Measurements from ENCODE around the gene PREX1.

DNA sequence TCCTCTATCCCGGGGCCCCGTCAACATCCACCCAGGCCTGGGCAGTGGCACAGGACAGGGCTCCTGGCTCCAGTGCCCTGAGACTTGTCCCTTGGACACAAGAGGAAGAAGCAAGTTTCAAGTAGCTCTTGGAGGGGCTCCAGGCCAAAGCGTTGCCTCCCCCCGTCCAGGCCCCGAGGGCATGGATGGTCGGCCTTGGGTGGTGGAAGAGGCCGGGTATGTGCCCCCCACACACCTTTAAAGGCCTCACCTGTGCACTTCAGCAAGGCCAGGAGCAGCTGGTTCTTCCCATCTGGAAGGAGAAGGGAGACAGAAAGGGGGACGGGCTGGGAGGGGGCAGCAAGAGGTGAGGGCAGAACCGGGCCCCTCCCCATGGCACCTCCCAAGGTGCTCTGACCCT is 190.3 kb downstream of the PREX1 start:
- TF ChIP-seq POLR2AphosphoS5 (IDR thresholded peaks at IDR 0.05; ENCODE audit: insufficient read depth in 1 of 2, low read depth in 1 of 2) (no peak), POLR2A (IDR thresholded peaks at IDR 0.05) (no peak)
- TF ChIP-seq, protein P1, sequence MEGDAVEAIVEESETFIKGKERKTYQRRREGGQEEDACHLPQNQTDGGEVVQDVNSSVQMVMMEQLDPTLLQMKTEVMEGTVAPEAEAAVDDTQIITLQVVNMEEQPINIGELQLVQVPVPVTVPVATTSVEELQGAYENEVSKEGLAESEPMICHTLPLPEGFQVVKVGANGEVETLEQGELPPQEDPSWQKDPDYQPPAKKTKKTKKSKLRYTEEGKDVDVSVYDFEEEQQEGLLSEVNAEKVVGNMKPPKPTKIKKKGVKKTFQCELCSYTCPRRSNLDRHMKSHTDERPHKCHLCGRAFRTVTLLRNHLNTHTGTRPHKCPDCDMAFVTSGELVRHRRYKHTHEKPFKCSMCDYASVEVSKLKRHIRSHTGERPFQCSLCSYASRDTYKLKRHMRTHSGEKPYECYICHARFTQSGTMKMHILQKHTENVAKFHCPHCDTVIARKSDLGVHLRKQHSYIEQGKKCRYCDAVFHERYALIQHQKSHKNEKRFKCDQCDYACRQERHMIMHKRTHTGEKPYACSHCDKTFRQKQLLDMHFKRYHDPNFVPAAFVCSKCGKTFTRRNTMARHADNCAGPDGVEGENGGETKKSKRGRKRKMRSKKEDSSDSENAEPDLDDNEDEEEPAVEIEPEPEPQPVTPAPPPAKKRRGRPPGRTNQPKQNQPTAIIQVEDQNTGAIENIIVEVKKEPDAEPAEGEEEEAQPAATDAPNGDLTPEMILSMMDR (IDR thresholded peaks at IDR 0.05), result no peak

All from vagina (tissue), 2 donors.